SK-N-SH treated with all-trans-retinoic acid at 6 μM for 48 hours (cell line): Measurements from ENCODE around the gene TTC23.

Experiments
- TOX ChIP-seq: fragments of 250-450 bp; sonication (Bioruptor Pico); IDR thresholded peaks from 2 replicates; pipeline ENCODE4 v1.8.0; 2021; ENCODE audit warnings: mild to moderate bottlenecking, moderate library complexity, borderline replicate concordance
- ZFP3 ChIP-seq: fragments of 250-450 bp; sonication (Bioruptor Pico); IDR thresholded peaks from 2 replicates; pipeline ENCODE4 v1.5.0; 2020; ENCODE audit warnings: mild to moderate bottlenecking, moderate library complexity
- ZNF565 ChIP-seq: fragments of 450-650 bp; formaldehyde crosslinking; conservative IDR thresholded peaks from 2 replicates; pipeline ENCODE4 v1.5.0; 2020; ENCODE audit warnings: low read depth, mild to moderate bottlenecking, moderate library complexity

DNA sequence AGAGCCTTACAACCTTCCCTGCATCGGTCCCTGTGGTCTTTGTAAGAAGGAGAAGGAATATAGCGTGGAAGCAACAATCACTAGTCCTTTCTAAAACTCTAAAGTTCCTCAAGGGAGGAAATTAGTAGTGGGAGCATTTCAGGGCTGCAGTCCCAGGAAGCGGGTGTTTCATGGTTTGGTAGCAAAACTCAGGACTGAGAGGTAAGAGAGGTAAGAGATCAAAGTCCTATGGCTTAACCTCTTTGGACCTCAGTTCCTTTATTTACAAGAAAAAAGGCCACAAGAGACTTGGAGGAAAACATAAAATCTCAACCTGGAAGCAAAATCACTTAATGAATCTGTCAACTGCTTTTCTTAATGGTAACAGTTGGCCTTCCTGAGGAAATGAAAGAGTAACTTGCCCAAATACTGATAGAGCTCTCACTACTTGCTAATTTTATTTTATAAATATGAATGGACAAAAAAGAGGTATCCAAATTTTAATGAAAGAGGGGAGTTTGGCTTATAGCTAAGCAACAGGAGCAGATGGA is 16.2 kb upstream of the TTC23 start:
- TF ChIP-seq ZNF565 (CRISPR knock-in tag) (no peak), ZFP3 (no peak), TOX (no peak)
